ENCODE results near the gene ALX3.

The ALX3 gene

DNA sequence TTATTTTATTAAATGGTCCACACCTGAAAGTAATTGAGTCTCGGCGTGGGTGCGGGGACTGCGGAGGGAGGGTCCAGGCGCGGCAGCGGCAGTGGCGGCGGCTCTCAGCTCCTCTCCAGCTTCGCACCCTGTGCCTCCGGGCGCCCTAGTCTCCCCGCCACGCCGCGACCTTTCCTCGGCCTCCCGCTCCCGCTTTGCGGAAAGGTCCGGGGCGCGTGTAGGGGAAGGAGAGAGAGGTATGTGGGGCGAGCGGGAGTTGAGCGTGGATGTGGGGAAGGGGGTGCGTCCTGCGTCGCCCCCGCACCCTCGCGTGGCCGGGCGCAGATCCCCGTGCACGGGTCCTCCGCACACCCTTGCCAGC is 13.4 kb upstream of the ALX3 start:
- TF ChIP-seq GATA2 (IDR thresholded peaks at IDR 0.05; ENCODE audit: low read depth, low read length) (no peak), GATA3 (IDR thresholded peaks at IDR 0.05; ENCODE audit: low read depth, low read length) (no peak)

DNA sequence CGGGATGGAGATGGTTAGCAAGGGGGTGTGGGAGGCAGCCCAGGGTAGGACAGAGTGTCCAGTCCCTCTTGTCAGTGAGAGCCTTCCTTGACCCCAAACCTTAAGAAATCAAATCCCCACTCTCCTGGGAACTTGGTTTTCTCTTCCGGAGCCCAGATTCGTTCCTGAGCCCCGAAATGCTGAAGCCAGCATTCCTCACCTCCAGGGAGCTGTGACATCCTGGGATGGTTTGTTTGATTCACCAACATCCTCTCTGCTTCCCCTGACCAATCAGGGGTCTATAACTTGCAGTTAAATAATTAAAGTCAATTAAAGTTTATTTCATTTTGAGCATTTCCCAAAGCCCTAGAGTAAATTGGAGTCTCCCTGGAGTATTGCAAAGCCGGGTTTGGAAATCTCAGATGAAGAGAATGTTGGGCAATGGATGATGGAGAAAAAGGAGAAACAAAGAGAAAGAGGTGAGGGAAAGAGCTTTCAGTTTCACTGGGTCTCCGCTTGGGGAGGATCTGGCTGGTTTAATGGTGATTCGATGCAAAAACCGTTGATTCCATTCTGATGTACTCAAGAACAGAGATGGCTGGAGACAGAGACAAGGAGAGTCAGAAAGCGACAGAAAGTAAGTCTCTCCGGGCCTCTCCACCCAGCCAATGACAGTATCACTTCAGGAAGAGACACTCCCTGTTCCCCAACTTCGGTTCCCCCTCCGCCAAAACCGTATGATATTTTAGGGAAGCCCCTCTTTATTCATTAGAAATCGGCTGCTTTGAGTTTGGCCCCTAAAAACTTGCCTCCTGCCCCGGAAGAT is 12.8 kb upstream of the ALX3 start:
- TF ChIP-seq GATA2 (IDR thresholded peaks at IDR 0.05; ENCODE audit: low read depth, low read length), result no peak
- TF ChIP-seq GATA3 (IDR thresholded peaks at IDR 0.05; ENCODE audit: low read depth, low read length), result no peak

DNA sequence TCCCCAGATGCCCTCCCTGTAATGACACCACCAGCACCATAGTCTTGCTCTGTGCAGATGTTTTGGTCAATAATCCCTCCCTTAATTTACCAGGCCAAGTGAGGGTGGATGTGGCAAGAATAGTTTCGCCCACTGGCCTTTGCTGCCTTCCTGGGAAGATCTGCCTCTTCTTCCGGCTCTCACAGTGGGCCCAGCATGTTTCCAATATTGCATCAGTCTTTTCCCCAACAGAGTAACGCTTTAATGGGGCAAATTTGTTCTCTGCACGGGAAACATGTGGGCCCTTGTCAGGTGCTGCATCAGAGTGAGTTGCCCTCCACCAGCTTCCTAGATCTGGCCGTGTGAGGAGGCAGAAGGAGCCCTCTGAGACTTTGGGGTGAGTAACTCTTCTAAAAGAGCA is 12.0 kb upstream of the ALX3 start:
- TF ChIP-seq GATA3 (IDR thresholded peaks at IDR 0.05; ENCODE audit: low read depth, low read length) (no peak), GATA2 (IDR thresholded peaks at IDR 0.05; ENCODE audit: low read depth, low read length) (no peak)

- TF ChIP-seq GATA2 (IDR thresholded peaks at IDR 0.05; ENCODE audit: low read depth, low read length) (no peak), GATA3 (IDR thresholded peaks at IDR 0.05; ENCODE audit: low read depth, low read length) (no peak)
Observed at GRCh38 chr1:110081061-110081460, 10.6 kb upstream of the ALX3 start.

GRCh38 chr1:110076789-110077500 is 6.5 kb upstream of the ALX3 start:
- TF ChIP-seq GATA2 (IDR thresholded peaks at IDR 0.05; ENCODE audit: low read depth, low read length), result no peak

DNA sequence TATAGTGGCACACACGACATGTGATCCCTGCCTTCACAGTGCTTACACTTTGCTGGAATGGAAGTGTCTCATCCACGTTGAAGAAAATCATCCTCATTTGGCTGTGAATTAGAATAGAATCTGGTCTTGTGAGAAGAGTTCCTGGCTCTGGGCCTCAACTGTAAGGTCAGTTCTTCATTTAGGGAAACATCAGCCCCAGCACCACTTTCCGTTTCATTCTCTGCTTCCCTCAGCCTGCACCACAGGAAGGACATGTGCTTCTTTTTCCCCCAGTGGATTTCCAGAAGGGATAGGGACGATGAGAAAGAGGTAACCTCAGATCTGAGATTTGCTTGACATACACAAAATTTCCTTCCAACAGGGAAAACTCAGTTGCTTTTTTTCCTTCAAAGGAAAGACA is 3.7 kb upstream of the ALX3 start:
- TF ChIP-seq GATA3 (IDR thresholded peaks at IDR 0.05; ENCODE audit: low read depth, low read length) (no peak), GATA2 (IDR thresholded peaks at IDR 0.05; ENCODE audit: low read depth, low read length) (no peak)

- TF ChIP-seq GATA2 (IDR thresholded peaks at IDR 0.05; ENCODE audit: low read depth, low read length) (no peak), GATA3 (IDR thresholded peaks at IDR 0.05; ENCODE audit: low read depth, low read length) (no peak)
Observed at GRCh38 chr1:110070282-110070669, 196 bp downstream of the ALX3 start.

- no peak for TF ChIP-seq GATA2 (IDR thresholded peaks at IDR 0.05; ENCODE audit: low read depth, low read length)
Observed at GRCh38 chr1:110069404-110070281, 829 bp downstream of the ALX3 start.

DNA sequence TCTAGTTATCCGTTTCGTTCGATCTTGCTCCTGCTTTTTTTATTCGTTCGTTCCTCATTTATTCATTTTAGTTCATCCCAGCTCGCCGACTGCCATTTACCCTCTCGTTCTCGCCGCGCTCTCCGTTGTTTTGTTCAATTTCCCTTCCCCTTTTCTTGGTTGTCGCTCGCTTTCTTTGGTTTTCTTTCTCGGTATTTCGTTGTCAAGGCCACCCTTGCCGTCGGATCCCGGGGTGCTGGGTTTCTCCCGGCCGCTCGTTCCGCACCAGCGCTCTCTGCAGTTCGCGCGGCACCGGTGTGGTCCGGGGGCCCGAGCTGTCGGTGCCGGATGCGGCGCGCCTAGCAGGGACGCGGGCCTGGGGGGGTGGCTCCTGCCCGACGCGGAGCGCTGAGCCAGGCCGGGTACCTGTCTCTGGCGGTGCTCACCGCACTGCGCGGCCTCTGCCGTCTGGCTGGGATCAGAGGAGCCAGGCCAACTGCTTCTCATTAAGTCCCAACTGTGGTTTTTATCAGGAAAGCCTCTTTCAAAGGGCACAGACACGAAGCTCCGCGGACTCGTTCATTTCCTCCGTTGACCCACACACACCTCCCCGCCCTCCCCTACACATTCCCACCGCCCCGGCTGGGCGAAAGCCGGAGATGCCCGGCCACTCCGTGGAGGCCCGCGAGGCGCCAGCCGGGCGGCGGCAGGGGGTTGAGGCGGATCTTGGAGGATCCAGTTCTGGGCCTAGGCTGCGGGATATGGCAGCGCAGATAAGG is 1.6 kb downstream of the ALX3 start:
- TF ChIP-seq GATA3 (IDR thresholded peaks at IDR 0.05; ENCODE audit: low read depth, low read length) (no peak), GATA2 (IDR thresholded peaks at IDR 0.05; ENCODE audit: low read depth, low read length) (no peak)

DNA sequence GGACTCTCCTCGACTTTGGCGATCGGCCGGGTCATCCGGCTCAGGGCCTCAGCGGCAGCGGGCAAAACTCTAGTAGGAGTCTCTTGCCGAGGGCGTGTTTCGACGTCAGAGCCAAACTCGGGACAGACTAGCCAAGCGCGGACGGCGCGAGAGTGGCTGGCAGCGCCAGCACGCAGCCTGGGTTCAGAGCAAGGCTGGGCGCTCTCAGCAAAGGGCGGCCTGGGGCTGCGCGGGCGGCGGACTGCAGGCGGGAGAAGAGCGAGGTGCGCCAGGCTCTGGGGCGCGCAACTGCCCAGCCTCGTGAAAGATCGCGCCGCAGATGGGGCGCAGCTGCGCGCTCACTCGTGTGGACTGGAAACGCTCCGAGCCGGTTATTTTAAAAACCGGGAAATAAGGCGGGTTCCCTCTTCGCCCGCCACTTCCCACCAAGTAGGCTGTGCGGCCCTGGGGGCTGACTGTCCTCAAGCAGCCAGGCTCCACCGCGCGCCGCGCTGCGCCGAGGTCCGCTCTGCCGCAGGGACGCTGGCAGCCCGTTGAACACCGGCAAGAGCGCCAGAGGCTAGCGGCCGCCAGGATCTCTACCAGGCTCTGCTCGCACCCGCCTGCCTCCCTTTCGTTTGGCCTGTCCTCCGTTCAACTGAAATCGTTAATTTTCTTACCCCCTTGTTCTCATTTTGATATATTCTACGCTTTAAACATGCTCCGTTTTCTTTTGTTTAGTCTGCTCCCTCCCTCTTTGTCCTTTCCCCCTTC is 2.4 kb downstream of the ALX3 start:
- no peak for TF ChIP-seq GATA2 (IDR thresholded peaks at IDR 0.05; ENCODE audit: low read depth, low read length)
- no peak for TF ChIP-seq GATA3 (IDR thresholded peaks at IDR 0.05; ENCODE audit: low read depth, low read length)

GRCh38 chr1:110067479-110067892 is 3.0 kb downstream of the ALX3 start:
- no peak for TF ChIP-seq GATA3 (IDR thresholded peaks at IDR 0.05; ENCODE audit: low read depth, low read length)
- TF ChIP-seq GATA2 (IDR thresholded peaks at IDR 0.05; ENCODE audit: low read depth, low read length), result no peak

GRCh38 chr1:110065841-110066240 is 4.6 kb downstream of the ALX3 start:
- TF ChIP-seq GATA2 (IDR thresholded peaks at IDR 0.05; ENCODE audit: low read depth, low read length) (no peak), GATA3 (IDR thresholded peaks at IDR 0.05; ENCODE audit: low read depth, low read length) (no peak)

Measured in SH-SY5Y (cell line).